NB4 (cell line): Measurements from ENCODE around the gene BCAN.

Experiments used
- CTCF ChIP-seq: IDR thresholded peaks from one replicate; pipeline ENCODE4 v1.5.1; 2012; ENCODE audit warnings: low read depth, low read length
- MAX ChIP-seq: IDR thresholded peaks from 2 replicates; pipeline ENCODE4 v1.6.1; 2011; ENCODE audit warnings: low read depth, low read length
- MYC ChIP-seq: IDR thresholded peaks from 2 replicates; pipeline ENCODE4 v1.6.1; 2011; ENCODE audit warnings: low read depth, low read length
- POLR2A ChIP-seq: IDR thresholded peaks from 2 replicates; pipeline ENCODE4 v1.6.1; 2011; ENCODE audit warnings: mild to moderate bottlenecking; ENCODE audit not compliant: insufficient read length; ENCODE audit errors: extremely low read depth

DNA sequence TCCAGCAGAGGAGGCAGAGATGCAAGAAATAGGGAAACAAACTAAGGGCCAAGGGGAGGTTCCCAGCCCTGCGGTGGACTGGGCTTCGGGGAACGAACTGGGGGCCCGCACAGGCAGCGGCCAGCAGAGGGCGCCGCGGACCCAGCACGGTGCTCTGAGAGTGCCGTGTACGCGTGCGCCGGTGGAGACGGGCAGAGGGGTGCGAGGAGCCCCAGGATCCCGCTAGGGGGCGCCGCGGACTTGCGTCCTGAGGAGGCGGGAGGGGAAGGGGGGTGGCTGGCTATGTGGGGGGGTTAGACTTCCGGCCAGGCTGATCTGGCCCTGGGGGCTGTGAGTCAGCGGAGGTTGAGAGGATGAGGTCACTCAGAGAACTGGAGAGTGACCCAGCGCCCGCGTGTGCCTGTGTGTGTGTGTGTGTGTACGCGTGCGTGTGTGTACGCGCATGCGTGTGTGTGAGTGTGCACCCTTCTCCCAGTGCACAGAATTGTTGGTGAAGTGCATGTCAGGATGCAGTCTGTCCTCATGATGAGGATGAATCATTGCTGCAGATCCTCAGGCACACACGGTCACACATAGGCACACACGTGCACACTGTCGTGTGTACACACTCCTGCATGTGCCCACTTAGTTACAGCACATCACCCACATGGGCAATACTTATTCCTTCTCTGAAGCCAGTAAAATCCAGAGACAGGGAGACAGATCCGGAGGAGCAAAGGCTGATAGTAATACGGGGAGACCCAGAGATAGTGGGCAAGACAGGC is 18.3 kb downstream of the BCAN start:
- TF ChIP-seq CTCF (peak; percentile 86), POLR2A (no peak), MAX (peak; percentile 85), MYC (peak; percentile 79)
